Thyroid gland (tissue), 4 donors: ENCODE data around the gene PANX2.
"Not testable (repeated sequence)": the region's sequence is repeated elsewhere in the genome, so short reads cannot be mapped to it uniquely, and the experiment has no call there.

Source experiments
- CTCF ChIP-seq, 6 experiments: fragments of 200-600 bp in 3 of 6; fragments of 450-650 bp in 3 of 6; sonication (generic) in 3 of 6; IDR thresholded peaks; one replicate each; pipeline ENCODE4 v1.5.1; 2016 to 2019; ENCODE audit warnings: antibody characterized with exemption in 6 of 6, mild to moderate bottlenecking in 2 of 6, inconsistent platforms in 1 of 6, moderate library complexity in 1 of 6
- POLR2A ChIP-seq, 2 donors: fragments of 450-650 bp; IDR thresholded peaks; one replicate each; pipeline ENCODE4 v1.6.1; 2017; ENCODE audit warnings: antibody characterized with exemption in 2 of 2, mild to moderate bottlenecking in 2 of 2, moderate library complexity in 1 of 2

DNA sequence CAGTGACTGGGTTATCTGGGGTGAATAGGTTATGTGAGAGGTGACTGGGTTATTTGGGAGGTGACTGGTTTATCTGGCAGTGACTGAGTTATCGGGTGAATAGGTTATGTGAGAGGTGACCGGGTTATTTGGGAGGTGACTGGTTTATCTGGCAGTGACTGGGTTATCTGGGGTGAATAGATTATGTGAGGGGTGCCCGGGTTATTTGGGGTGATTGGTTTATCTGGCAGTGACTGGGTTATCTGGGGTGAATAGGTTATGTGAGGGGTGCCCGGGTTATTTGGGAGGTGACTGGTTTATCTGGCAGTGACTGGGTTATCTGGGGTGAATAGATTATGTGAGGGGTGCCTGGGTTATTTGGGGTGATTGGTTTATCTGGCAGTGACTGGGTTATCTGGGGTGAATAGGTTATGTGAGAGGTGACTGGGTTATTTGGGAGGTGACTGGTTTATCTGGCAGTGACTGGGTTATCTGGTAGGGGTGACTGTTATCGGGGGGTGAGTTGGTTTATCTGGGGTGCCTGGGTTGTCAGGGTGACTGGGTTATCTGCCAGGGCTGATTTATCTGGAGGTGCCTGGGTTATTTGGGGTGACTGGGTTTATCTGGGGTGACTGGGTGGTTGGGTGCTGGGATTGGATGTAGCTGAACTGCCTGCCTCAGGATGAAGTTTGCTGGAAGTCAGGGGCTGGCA, 1.9 kb upstream of the PANX2 start:
- TF ChIP-seq CTCF, POLR2A (IDR thresholded peaks at IDR 0.05): not testable (repeated sequence)
